DOHH2 (cell line): ENCODE measurements around the gene TAF1B.

Experiments used
- EZH2phosphoT487 ChIP-seq: fragments of 200-600 bp; sonication (generic); IDR thresholded peaks from 2 replicates; pipeline ENCODE4 v1.6.1; 2017; ENCODE audit warnings: borderline replicate concordance, mild to moderate bottlenecking, antibody characterized with exemption, low read length, moderate library complexity, mixed read lengths
- TF ChIP-seq, protein P1 (sequence below): fragments of 200-600 bp; sonication (generic); IDR thresholded peaks from one replicate; pipeline ENCODE4 v1.5.1; 2014; ENCODE audit warnings: antibody characterized with exemption, mild to moderate bottlenecking, low read depth, low read length; ENCODE audit not compliant: poor library complexity, severe bottlenecking

DNA sequence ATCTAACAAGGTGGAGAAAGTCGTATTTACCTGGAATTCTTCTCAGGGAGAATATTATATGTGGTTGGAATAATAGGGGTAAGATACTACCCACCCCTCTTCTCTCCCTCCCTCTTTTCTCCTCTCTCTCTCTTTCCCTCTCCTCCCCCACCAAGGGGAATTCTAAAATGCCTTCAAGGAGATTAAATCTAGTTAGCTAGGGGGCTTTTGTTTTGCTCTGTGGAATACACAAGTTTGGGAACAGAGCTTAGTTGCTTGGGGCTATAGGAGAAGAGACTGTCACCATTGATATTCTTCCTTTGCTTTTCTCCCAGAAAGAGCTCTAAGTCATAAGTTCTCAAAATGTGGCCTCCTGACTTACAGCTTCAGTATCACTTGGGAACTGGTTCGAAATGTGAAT is 34.5 kb downstream of the TAF1B start:
- TF ChIP-seq, protein P1, sequence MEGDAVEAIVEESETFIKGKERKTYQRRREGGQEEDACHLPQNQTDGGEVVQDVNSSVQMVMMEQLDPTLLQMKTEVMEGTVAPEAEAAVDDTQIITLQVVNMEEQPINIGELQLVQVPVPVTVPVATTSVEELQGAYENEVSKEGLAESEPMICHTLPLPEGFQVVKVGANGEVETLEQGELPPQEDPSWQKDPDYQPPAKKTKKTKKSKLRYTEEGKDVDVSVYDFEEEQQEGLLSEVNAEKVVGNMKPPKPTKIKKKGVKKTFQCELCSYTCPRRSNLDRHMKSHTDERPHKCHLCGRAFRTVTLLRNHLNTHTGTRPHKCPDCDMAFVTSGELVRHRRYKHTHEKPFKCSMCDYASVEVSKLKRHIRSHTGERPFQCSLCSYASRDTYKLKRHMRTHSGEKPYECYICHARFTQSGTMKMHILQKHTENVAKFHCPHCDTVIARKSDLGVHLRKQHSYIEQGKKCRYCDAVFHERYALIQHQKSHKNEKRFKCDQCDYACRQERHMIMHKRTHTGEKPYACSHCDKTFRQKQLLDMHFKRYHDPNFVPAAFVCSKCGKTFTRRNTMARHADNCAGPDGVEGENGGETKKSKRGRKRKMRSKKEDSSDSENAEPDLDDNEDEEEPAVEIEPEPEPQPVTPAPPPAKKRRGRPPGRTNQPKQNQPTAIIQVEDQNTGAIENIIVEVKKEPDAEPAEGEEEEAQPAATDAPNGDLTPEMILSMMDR: no peak
- TF ChIP-seq EZH2phosphoT487: no peak
